Glomerular visceral epithelial cell (primary cell): ENCODE results near the gene RAX.

ENCODE experiments used
- DNase-seq: peaks from one replicate; pipeline ENCODE4 v3.0.0-alpha.2; 2016; ENCODE audit errors: extremely low spot score

Gene RAX

DNA sequence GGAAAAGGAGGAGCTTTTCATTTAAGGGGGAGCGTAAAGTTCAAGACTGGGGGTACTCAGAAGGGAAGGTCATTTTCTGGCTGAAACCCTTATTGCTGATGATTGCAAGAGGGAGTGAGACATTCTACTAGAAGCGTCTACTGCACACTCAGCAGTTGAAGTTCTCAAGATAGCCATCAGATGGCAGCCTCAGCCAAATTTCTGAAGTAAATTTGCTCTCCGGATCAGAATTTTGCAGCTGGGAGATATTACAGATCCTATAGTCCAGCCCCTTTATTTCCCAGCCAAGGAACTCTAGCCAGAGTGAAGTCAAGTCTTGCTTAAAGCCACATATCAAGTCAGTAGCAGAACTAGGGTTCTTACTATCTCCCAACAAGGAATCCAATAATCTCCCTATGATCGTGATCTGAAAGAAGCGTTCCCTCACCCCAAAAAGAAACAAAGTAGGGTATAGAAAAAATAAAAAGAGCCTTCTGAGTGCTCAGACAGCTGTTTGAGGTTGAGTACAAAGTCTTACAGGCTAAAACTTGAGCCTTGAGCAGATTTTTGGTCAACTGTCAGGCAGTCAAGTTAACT lies 24.0 kb downstream of the RAX start:
- peak; percentile 72 for DNase-seq

DNA sequence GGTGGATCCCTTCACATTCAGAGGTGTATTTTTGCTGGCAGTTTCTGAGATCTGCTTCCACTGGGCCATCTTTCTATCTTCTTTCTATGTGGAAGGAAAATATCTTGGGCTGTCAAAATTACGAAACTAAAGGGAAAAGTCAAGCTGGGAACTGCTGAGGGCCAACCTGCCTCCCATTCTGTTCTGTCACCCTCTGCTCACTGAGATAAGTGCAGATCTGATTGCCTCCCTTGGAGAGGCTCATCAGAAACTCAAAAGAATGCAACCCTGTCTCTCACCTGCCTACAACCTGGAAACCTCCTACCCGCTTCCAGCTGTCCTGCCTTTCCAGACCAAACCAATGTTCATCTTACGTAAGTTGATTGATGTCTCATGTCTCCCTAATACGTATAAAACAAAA lies 26.5 kb downstream of the RAX start:
- no peak for DNase-seq

DNA sequence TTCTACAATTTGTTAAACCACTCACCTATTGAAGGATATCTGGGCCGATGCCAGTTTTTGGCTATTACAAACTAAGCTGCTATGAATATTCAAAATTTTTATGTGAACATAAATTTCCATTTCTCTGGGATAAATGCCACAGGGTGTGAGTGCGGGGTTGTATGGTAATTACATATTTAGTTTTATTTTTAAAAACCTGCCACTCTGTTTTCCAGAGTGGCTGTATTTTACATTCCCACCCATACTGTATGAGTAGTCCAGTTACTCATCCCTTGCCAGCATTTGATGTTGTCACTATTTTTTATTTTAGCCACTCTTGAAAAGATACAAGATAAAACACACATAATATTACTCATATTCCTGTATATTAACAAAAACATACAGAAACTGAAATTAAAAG lies 30.3 kb downstream of the RAX start:
- DNase-seq = no peak

DNA sequence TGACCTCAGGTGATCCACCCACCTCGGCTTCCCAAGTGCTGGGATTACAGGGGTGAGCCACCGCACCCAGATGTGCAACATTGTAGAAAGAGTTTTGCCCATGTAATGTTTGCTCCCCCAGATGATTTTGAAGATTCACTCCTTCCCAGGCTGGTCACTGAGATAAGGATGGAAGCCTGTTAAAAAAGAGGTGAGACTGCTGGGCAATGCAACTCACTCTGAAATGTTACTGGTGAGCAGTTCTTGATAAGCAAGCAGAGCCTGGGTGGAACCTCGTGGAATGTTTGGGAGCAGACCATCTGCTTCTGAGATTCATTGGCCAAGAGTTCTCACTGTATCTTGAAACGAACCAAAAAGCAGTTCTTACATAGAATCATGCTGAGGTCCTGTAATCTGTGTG lies 33.6 kb downstream of the RAX start:
- no peak for DNase-seq

DNA sequence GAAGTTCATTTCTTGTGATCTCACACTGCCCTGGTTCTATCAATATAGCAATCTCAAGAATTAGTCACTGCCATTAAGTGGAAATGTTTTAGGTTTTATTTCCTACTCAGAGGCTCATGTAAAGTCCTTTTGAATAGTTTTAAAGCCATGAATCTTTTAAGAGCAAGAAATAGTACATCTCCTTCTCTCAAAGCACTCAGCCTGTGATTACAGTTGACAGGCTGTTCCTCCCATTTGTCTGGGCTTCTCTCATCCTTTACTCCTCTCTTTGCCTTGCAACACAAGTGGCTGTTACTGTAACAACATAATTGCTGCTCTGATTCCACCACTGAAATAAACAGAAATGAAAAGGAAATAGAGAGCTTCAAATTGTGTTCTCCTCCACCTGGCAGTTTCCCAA lies 34.9 kb downstream of the RAX start:
- DNase-seq = no peak

DNA sequence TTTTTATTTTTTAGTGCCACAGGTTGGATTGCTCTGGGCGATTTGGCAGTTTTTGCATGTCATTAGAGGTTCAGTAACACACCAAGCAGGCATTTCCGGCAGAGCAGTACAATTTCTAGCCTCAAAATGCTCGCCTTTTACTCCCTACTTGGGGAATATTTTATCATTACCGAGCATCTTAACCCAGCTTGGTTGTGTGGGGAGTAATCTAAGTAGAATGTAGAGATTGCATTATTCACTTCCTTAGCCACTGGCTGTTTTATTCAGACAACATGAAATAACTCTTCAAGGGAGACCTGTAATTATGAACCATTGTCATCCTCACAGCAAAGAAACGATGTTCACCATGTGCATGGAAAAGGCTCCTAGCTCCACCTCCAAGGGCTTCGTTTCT lies 40.2 kb downstream of the RAX start:
- DNase-seq = no peak

DNA sequence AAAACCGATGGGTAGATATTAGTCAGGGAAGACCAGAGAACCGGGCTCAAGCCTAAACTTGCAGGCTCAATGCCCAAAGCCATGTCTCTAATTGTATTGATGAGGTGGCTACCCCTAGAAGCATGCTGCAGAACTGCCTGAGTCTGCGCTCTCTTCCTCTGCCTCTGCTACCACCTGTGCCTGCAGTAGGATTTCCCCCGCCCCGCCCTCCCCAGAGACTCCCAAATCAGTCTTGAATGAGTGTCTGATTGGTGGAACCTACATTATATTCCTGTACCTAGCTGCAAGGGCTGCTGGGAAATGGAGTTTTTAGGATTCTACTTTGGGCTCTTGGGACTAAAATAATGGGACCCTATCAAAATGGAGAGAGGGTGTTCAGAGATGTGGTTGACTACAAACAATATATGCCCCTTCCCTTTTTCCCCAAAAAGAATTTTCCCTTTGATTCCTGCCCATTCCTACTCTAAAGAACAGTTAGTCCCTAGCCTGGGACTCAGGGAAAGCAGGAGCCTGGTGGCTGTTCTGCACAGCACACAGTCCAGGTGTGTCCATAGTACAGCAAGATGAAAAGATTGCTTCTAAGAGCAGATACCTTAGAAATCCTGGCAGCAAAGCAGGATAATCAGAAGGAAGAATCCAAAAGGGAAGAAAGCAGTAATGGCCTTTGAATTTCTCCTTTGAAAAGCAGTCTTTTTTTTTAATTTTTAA lies 40.8 kb downstream of the RAX start:
- no peak for DNase-seq

DNA sequence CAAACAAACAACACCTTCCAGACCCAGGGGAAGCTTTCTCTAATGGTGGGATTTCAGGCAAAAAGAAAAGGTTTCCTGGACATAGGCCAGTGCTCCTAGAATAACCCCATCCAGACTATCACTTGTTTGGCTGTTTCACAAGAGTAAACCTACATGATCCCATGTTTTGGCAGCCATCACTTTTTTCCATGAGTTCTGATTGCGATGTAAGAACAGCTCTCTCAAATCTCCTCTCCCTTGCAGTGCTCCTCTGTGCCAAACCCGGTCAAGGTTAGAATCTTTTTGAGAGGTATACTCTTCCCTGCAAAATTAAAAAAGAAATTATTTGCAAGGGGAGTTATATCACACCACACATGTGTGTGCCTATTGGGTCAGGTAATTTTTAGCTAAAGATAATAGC lies 41.4 kb downstream of the RAX start:
- no peak for DNase-seq

DNA sequence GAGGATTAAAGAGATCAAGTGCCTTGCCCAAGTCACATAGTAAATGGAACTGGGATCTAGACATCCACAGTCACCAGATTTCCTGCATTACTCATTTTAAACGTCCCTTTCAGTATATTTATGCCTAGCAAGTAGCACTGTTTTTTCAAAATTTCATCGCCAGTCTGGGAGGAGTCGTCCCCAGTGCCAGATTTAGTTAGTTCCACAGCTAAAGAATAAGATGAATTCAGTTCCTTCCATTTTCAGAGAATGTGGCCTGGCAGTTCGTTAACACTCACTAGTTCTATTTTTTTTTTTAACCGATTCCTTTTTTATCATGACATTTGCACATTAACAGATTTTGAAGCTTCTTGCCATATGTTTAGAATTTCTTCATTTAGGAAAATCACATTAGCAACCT lies 42.1 kb downstream of the RAX start:
- no peak for DNase-seq

DNA sequence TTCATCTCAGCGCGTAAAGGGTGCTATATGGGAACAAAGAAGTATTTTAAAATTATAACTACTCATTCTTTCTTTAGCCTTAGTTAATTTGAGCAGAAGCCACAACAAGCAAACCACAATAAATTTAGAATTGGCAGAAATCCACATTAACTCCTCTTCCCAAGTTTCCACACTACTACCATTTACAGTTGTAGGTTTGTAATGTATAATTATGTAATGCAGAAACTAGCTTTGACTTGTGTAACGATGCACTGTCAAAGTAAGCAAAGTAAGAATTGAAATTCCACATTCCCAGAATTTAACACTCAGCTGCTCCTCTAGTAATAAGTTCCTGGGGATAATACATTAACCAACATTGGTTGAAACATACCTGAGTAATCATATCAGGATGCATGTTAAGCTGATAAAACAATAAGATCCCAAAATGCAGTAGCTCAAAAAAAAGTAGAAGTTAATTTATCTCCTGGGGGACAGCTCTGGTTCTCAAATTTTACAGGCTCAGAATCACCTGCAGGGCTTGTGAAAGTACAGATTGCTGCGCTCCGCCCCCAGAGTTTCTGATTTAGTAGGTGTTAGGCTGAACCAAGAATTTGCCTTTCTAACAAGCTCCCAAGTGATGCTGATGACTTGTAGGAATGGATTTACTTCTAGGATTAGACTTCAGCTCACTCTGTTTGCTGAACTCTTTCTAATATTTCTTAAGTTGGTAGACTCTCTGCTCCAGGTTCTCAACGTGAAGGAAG lies 43.4 kb downstream of the RAX start:
- no peak for DNase-seq

DNA sequence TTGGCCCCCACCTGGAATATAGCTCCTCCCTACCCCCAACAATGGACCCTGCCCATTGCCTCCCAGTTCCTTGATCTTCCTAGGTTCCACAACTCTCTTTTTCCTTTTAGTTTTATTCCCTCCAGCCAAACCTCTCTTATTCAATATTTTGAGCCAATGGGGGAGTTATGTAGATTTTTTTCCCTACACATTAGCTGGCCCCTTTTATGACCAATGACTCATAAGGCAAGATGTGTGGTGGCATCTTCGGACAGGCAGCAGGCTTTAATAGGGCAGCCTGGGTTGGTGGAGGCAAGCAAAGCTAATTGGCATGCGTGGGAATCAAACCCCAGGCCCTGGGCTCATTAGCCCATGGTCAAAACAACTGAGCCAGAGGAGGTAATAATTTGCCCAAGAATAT lies 44.1 kb downstream of the RAX start:
- DNase-seq = no peak

DNA sequence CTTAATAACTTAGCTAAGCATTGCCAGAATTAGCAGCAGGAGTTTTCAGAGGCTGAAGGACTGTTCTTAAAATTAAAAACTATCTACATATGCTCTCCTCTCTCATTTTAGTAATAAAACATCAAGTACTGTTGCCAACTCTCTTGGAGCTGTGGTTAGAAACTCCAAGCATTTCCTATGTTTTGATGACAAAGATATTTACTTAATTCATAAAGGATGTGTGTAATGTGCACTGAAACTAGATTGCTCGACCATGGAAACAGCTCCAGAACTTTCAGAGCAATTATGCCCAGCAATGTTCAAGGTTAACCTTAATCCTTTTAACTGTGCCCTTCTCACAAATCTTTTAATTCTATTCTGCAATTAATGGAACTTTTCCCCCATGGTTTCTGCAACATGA lies 44.9 kb downstream of the RAX start:
- no peak for DNase-seq

DNA sequence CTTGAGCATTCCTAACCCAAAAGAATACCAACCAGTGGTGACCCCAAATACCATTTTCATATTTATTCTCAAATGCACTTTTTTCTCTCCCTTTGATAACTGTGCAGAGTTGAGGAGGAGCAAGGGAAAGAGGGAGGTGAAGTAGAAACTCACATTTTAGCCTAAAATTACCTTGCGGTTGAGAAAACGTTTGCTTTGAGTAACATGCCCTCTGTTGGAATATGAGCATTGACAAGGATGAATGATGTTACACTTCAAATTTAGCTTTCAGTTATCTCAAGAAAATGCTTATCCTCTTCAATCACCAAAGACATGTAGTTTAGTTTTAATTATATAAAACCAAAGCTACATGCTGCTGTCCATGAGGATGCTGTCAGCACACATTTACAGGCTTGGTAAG lies 50.9 kb downstream of the RAX start:
- DNase-seq = no peak

DNA sequence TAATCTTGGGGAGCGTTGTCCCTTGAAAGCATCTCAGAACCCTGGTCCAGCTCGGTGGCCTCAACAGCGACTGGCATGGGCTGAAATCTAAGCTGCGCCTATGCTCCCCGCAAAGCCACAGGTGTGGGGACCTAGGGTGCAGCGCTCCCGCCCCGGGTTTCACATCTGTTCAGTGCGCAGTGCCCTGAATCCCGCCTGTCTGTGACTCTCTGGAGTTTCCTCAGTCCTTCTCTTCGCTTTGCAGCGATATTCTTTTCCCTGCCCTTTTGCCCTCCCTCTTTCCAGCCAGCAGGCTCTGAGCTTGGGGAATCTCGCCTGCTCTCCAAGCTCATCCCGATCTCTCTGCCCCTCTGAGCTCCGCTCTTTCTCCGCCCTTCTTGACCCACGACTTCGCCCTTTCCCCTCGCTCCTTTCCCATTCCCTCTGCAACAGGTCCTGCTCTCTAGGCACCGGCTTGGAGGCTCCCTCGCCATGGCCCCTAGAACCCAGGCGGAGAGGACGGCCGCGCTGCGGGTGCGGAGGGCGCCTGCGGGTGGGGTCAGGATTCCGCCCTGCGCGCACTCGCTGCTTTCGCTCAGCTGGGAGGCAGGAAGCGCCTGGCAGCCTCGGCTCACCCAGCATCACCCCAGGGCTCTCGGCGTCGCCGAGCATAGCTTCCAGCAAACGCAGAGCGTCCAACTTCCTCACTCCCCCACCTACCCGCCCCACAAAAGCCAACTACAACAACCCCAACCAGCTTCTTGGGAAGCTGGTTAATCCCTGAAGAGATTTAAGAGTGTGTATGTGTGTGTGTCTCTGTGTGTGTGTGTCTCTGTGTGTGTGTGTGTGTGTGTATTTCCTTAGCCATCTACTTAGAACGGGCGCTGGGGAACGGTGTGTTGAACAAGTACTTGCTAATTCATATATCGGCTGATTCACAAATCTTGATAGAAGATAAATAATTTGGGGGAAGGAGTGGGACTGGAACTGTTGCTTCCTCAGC lies 52.2 kb downstream of the RAX start:
- DNase-seq = no peak

DNA sequence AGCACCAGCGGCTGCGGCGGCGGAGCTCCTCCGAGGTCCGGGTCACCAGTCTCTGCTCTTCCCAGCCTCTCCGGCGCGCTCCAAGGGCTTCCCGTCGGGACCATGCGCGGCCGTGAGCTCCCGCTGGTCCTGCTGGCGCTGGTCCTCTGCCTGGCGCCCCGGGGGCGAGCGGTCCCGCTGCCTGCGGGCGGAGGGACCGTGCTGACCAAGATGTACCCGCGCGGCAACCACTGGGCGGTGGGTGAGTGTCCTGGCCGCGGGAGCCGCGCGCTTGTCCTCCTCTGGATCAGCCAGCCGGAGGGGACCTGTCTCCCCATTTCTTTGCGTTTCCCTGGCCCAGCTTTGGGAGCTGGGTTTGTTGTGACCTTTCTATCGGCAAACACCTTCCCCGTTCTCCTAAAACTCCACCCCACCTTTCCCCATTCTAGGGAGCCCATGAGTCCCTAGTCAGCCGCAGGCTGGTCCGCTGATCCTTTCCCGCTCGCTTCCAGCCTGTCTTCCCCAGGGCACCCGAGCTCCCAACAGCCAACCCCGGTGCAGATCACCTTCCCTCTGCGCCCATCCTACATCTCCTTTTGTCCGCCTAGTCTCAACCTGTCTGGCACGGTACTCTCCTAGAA lies 53.0 kb downstream of the RAX start:
- no peak for DNase-seq

DNA sequence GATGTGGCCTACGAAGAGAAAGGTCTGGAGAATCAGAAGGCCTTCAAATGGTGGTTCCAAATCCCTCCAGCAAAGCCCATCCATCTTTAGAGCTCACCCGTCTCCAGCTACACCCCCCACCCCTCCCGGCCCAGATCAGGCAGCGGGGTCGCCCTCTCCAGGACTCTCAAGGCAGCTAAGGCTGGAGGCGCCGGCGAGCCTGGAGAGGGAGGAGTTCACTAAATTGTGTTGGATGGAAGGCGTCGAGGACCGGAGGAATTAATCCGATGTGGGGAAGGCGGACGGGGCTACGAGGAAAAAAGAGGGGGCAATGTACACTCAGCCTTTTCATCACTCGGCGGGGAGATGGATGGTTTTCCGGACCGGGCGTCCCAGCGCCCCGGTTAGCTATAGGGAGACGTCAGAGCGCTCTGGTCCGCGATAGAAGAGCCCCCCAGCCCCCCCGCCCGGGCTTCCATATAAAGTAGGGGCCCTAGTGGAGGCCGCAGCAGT lies 53.5 kb downstream of the RAX start, which contains the start of gene GRP:
TSS of gene GRP (plus strand) at position 487 of the 492 bp plus-strand sequence. CDS start 108 bp downstream, outside the sequence.
- DNase-seq = no peak

DNA sequence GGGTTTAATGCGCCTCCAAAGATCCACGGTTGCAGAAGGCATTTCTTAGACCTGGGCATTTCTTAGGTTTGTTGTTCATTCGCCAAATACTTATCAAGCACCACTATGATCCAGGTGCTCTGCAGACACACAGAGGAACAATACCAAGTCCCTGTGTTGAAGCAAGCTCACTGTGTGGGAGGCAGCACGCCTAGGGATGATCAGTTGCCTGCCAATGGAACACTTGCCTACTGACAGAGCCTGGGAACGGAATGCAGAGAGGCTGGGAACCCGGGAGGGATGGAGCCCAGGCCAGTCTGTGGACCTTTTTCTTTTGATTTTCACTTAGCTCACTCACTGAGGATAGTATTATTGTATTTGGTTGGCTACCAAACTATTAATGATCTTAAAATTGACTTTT lies 55.2 kb downstream of the RAX start:
- DNase-seq = no peak
